ENCODE data around the gene MYO15B. TPM values are rescaled to one million over a fixed set of nuclear protein-coding genes. Genes with fewer than 3 reads are reported as not detected.

The MYO15B gene
- total RNA-seq, 1 donor from 2014 or later, result 48.2 TPM

- peaks cover 13% of the 10 kb centered on the region for H3K4me1 Mint-ChIP-seq (ENCODE audit: unreplicated experiment)
- H3K27ac Mint-ChIP-seq, result peak overlapping the region; percentile 62
- no peak for TF ChIP-seq CTCF (conservative IDR thresholded peaks at IDR 0.05)
Measured at GRCh38 chr17:75557075-75557851, 30.3 kb upstream of the MYO15B start.

GRCh38 chr17:75557852-75558665, 29.5 kb upstream of the MYO15B start:
- no peaks in the 10 kb centered on the region for H3K9me3 Mint-ChIP-seq
- H3K27me3 Mint-ChIP-seq, result no peaks in the 10 kb centered on the region
- no peak overlapping the region for H3K27ac Mint-ChIP-seq
- H3K4me3 Mint-ChIP-seq, result no peak overlapping the region
- H3K36me3 Mint-ChIP-seq, result no peaks in the 10 kb centered on the region
- DNase-seq (ENCODE audit: extremely low spot score, unreplicated experiment), result no peak
- TF ChIP-seq CTCF (conservative IDR thresholded peaks at IDR 0.05), result no peak
- H3K4me1 Mint-ChIP-seq (ENCODE audit: unreplicated experiment), result peaks cover 8% of the 10 kb centered on the region

More at GRCh38 chr17:75557075-75557851, 30.3 kb upstream of the MYO15B start:
- H3K36me3 Mint-ChIP-seq, result no peaks in the 10 kb centered on the region
- H3K27me3 Mint-ChIP-seq, result no peaks in the 10 kb centered on the region
- no peak overlapping the region for H3K4me3 Mint-ChIP-seq
- no peaks in the 10 kb centered on the region for H3K9me3 Mint-ChIP-seq
- no peak for DNase-seq (ENCODE audit: extremely low spot score, unreplicated experiment)

GRCh38 chr17:75558666-75559530, 28.7 kb upstream of the MYO15B start:
- Mint-ChIP-seq H3K36me3 (no peaks in the 10 kb centered on the region), H3K4me3 (no peak overlapping the region), H3K27me3 (no peaks in the 10 kb centered on the region), H3K27ac (no peak overlapping the region), H3K4me1 (ENCODE audit: unreplicated experiment) (no peaks in the 10 kb centered on the region), H3K9me3 (no peaks in the 10 kb centered on the region)
- no peak for TF ChIP-seq CTCF (conservative IDR thresholded peaks at IDR 0.05)
- no peak for DNase-seq (ENCODE audit: extremely low spot score, unreplicated experiment)

- H3K4me3 Mint-ChIP-seq, result no peak overlapping the region
- TF ChIP-seq CTCF (conservative IDR thresholded peaks at IDR 0.05), result no peak
- H3K4me1 Mint-ChIP-seq (ENCODE audit: unreplicated experiment), result no peaks in the 10 kb centered on the region
- no peak for DNase-seq (ENCODE audit: extremely low spot score, unreplicated experiment)
- H3K27ac Mint-ChIP-seq, result no peak overlapping the region
- no peaks in the 10 kb centered on the region for H3K27me3 Mint-ChIP-seq
- H3K36me3 Mint-ChIP-seq, result no peaks in the 10 kb centered on the region
- H3K9me3 Mint-ChIP-seq, result no peaks in the 10 kb centered on the region
Measured at GRCh38 chr17:75559958-75560533, 27.6 kb upstream of the MYO15B start.

Data from type B pancreatic cell (in vitro differentiated cells).